ENCODE measurements around the gene DCAF4L1.

The DCAF4L1 gene, protein sequence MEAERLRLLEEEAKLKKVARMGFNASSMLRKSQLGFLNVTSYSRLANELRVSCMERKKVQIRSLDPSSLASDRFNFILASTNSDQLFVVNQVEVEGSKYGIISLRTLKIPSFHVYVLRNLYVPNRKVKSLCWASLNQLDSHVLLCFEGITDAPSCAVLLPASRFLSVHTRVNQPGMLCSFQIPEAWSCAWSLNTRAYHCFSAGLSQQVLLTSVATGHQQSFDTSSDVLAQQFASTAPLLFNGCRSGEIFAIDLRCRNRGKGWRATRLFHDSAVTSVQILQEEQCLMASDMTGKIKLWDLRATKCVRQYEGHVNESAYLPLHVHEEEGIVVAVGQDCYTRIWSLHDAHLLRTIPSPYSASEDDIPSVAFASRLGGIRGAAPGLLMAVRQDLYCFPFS

DNA sequence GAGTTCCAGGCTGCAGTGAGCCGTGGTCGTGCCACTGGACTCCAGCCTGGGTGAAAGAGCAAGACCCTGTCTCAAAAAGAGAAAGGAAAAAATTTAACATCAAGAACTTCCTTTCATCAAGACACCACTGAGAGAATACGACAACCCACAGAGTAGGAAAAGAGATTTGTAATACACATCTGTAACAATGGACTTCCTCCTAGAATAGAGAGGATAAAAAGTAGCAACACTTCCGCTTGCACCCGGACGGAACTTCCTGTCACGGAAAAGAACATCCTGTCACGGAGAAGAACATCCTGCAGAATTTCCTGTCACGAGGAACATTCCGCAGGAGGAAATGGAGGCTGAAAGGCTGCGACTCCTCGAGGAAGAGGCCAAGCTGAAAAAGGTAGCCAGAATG lies at the start of gene DCAF4L1:
TSS of gene DCAF4L1 (plus strand) at position 301 of the 400 bp plus-strand sequence. CDS start at position 338, 37 bp downstream.
- no peak for DNase-seq

DNA sequence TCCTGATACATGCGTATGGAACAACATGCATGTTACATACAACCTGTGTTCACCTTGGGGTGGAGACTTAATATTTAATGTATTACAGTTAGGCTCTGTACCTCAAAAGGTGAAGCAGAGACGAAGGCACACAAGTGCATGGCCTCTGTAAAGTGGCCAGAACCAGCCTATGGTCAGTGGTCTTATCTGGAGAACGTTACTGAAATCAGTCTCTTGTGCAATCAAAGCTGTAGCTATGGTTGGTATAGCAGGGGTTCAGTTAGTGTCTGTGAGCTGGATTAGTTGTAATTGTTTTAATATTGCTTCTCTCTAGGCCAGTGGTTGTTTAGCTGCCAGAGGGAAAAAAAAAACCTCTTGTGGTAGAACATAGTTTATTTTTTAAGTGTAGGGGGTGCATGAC lies 48.6 kb upstream of the DCAF4L1 start:
- no peak for DNase-seq

DNA sequence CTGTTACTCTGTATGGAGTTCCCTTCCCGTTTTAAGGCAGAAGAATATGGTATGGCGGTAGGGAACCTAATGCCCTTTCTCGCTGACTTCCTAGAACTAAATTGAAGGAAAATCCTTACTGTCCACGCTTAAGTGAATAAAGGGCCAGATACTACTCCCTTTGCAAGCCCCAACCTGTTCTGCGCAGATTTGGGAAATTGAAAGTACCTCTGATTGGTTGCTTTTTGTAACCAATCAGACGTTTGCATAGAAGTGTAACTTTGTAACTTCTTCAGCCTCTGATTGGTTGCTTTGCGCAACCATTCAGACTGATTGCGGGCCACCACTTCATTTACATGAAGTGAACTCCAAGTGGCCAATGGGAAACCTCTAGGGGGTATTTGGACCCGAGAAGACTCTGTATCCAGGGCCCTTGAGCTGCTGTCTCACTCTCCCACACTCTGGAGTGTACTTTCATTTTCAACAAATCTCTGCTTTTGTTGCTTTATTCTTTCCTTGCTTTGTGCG lies 47.5 kb upstream of the DCAF4L1 start:
- no peak for DNase-seq

DNA sequence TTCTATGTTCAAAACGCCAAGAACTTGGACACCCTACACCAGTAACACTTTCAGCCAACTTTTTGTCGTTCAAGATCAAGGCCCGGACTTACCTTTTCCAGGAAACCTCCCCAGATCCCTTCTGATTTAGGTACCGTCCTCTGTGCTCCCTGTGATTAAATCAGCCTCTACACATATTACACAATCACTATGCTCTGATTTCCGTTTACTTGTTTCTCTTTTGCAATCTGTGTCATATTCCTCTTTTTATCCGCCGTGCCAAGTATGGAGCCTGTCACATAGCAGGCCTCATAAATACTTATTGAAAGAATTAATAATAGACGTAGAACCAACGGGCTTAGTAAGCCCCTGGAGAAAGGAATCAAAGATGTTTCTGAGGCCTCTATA lies 47.0 kb upstream of the DCAF4L1 start:
- no peak for DNase-seq

DNA sequence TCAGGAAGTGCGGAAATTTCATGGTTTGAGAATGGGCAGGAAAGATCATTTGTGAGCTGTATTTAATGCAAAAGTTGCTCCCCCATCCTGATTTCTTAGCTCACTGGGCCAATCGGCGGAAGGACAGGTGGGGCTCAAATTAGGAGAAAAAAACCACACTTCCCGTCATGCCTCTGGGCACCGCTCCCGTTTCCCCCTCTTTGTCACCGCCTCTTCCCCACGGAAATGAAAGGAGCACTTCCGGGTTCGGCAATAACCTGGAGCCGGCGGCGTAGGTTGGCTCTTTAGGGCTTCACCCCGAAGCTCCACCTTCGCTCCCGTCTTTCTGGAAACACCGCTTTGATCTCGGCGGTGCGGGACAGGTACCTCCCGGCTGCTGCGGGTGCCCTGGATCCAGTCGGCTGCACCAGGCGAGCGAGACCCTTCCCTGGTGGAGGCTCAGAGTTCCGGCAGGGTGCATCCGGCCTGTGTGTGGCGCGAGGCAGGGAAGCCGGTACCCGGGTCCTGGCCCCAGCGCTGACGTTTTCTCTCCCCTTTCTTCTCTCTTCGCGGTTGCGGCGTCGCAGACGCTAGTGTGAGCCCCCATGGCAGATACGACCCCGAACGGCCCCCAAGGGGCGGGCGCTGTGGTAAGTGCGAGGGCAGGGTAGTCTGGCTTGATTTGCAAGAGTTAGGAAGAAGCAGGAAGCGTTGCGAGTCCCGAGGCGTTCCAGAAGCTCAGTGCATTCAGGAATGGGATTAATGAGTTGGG lies 46.5 kb upstream of the DCAF4L1 start, which contains the start of gene TMEM33:
TSS of gene TMEM33 (plus strand) at position 529 of the 751 bp plus-strand sequence. CDS start at position 585, 56 bp downstream.
- DNase-seq = peak; percentile 80

DNA sequence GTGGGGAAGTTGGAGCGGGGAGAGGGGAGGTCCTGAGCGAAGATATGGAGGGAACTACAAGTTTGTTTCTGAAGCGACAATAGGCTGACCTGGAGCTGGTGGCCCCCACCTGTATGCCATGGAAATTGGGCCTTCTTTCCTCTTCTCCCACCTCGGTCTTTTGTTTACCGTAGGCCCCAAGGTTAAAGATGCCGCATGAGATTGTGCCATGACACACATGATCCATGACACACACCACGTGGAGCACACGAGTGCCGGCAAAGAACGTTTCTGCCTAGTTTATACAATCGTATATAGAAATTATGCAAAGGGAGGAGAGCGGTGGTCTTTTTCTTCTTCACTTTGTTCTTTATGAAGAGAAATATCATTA lies 45.9 kb upstream of the DCAF4L1 start:
- no peak for DNase-seq

DNA sequence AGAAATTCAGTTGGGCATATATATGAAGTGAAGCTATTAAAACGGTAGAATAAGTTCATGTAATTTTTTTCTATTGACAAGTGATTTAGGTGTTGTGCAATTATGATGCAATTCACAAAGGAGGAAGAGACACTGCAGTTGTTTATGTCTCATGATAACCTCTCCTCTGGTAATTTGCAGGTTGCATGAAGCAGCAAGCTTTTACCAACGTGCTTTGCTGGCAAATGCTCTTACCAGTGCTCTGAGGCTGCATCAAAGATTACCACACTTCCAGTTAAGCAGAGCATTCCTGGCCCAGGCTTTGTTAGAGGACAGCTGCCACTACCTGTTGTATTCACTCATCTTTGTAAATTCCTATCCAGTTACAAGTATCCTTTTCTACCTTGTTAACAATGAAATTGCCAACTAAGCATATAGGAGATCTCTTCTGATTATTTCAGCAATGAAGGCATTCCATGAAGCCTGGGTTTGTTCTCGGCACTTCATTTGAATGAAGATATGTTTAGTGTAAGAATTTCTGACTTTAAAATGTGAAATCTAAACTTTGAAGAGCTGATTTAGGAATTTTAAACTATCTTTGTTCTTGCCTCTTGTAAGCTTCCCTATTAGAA lies 42.4 kb upstream of the DCAF4L1 start:
- no peak for DNase-seq

DNA sequence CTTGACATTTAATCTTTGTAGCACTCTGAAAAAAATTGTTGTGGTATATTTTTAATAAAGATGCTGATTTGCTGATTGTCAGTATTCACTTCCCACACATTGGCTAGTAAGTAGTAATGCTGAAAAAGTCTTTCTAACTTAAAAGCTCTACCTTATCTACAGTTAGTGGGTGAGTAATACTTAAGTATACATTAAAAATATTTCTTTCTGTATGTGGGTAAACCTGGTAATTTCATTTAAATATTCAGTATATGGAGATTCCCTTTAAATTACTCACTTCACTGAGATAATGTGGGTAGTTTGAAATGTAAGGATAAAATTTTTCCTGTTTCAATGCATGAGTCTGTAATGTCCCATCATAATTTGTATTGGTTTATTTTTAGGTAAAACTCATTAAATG lies 40.7 kb upstream of the DCAF4L1 start:
- no peak for DNase-seq

DNA sequence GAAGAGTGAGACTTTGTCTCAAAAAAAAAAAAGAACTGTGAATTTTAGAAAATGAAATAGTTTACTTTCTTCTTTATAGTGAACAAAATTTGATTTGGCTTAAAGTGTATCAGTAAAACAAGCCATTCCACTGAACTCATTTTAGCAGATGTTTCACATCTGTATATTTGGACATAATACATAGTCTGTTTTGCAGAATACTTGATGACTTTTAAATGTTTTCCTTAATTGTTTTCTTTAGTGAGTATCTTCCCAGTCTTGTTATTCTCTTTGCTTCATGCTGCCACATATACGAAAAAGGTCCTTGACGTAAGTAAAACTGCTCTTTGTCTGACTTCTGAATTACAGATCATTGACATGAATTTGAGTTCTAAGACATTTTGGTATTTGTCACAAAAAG lies 38.0 kb upstream of the DCAF4L1 start:
- DNase-seq = no peak

DNA sequence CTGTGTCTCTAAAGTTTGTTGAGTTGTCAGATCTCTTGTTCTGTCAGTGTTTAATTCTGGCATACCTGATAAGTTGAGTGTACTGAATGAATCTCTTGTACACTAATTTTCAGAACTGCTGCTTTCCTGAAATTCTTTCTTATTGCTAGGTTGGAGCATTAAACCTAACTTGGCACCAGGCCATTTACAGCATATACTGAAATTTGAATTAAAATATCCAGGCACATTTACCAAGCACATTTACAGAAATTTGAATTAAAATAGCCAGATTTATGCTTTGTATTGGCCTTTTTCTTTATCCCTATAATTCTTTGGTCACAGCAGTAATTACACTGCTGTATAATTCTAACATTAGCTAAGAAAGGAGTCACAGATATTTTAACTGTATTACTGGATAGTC lies 37.5 kb upstream of the DCAF4L1 start:
- DNase-seq = no peak

DNA sequence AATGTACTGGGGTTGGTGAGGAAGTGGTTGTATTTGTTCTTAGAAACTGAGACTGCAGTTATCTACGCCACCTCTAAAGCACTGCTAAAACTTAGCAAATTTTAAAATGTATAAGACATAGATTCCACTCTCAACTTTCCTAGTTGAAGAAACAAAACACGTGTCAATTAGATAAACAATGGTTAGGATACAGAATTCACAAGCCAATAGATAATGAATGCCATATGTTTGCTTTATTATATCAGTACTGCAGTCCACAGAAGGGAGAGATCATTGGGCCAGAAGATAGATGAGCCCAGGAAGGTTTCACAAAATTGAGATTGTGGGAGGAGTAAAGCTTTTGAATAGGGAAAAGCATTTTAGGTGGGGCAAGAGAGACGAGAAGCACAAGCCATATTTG lies 32.0 kb upstream of the DCAF4L1 start:
- no peak for DNase-seq

DNA sequence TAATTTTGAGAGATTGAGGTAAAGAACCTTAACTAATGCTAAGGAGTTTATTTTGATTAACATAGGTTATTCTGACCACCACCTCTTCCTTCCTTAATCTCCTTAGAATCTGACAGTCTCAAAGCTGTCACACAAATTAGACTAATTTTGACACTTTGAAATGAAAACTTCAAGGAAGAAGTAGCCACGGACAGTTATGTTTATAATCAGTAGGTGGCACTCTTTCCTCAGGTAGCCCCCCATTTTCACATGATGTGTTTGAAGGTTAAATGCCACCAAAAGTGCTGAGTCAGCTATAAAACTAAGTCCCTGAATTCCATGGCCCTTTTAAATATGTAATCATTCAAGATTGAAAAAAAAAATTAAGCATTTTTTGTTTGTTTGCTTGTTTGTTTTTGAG lies 23.9 kb upstream of the DCAF4L1 start:
- no peak for DNase-seq

DNA sequence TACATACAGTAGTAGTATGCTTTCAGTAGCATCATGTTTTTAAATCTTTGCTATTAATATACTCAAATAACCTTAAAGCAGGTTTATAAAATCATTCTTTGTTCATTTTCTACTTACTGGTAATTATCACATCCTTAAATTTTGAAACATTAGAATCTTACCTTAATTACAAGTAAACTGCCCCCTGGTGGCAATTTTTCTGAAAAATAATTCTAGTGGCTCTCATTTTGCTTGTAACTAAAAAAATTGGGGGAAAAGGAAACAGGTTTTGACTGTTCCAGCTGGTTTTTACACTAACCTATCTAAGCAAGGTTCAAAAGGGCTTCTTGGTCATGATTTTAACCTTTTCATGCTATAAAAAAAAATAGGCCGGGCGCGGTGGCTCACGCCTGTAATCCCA lies 18.5 kb upstream of the DCAF4L1 start:
- no peak for DNase-seq

DNA sequence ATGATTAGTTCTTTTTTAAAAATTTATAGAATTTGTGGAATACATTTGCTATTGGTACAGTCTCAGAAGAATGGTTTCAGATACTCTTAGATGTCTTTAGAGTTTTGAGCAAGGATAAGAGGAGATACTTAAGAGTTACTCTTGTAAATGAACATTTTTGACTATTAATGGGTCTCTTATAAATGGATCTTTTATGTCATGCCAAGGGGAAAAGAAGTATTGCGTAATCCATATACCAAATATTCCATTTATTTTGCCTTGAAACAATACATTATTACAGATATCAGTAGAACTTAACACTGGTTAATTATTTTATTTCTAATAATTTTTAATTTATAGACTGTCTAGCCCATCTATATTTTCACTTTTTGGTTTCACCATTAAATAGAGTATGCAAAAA lies 17.2 kb upstream of the DCAF4L1 start:
- no peak for DNase-seq

DNA sequence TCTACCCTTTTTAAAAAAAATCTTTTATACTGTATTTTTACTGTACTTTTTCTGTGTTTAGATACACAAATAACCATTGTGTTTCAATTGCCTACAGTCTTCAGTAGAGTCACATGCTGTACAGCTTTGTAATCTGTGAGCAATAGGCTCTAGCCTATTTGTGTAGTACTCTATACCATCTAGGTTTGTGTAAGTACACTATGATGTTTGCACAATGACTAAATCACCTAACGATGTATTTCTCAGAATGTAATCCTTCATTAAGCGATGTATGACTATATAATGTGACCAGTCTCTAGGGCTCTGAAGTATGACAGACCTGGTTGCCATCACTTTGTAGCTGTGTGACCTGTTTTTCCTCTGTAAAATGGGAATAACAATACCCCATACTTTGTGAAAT lies 14.2 kb upstream of the DCAF4L1 start:
- DNase-seq = no peak

DNA sequence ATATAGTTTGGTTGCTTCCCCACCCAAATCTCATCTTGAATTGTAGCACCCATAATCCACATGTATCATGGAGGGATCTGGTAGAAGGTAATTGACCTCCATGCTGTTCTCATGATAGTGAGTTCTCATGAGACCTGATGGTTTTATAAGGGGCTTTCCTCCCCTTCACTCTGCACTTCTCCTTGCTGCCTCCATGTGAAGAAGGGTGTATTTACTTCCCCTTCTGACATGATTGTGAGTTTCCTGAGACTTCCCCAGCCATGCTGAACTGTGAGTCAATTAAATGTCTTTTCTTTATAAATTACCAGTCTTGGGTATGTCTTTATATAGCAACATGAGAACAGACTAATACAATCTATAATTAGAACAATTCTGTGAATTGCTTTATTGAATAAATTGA lies 11.9 kb upstream of the DCAF4L1 start:
- DNase-seq = no peak

DNA sequence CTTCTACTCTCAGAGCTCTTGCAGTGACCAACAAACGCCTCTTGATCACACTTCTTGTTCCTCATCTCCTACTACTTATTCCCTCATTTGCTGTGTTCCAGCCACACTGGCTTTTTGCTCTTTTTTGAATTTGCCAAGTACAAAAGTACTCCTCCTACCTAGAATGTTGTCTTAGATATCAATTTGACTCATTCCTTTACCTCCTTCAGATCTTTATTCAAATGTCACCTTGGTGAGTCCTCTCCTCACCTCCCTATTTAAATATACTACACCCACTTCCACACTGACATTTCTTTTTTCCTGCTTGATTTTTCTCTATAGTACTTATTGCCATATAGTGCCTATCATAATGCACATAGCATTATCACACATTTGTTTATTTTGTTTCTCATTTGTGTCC lies 6.2 kb upstream of the DCAF4L1 start:
- no peak for DNase-seq

DNA sequence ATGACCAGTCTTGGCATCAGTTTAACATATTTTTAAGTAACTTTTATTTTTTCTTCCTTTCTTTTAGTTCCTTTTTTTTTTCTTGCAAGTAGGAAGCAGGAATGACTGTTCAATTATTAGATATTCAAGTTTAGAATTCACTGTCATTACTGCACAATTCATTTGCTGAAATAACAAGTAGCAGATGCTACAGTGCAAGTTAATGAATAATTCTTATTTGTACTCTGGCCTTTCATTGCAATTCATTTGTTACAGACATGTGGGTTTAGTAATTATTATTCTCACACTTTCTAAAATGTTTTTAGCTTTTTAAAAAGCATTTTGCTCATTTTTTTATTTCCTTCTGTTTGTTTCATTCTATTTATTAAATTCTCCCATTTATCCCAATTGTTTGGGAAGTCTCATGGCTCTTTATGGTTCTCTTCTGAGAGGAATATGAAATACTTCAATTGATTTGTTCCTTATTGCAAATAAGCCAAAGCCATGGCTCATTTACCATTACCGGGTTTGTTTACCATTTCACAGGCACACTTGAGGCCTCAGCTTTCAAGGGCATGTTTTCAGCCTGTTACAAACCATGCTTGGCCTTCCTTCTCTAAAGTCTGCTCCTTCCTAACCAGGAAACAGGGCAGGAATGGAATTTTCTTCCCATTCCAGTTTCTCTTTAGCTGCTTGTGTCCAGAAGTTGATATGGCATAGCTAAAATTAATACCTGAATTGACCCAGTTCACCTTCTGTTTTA lies 4.6 kb upstream of the DCAF4L1 start:
- DNase-seq = peak; percentile 35

DNA sequence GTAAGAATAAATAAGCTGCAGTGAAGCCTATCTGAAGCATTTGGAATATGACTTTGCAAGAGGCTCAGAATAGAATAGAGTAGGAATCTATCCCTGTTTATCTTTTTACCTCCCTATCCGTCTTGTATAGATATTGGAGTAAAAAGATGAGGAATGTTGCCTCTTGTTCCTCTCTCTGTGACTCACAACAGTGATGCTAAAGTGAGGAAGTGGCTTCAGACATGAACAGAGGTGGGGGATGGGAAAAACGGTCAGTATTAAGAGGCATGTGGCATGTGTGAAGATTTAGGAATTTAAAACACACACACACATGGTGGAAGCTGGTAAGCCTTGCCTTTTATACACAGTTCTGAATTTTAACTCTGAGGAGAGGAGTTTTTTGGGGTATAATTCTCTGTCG lies 3.8 kb upstream of the DCAF4L1 start:
- DNase-seq = no peak

DNA sequence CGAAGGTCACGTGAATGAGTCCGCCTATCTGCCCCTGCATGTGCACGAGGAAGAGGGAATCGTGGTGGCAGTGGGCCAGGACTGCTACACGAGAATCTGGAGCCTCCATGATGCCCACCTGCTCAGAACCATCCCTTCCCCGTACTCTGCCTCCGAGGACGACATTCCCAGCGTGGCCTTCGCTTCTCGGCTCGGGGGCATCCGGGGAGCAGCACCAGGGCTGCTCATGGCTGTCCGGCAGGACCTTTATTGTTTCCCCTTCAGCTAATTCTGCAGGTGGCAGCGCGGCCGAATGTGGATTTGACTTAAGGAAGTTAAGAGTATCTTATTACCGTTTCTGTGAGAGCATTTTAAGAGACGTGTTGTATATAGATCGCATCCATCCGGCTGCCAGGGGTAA lies 1.2 kb downstream of the DCAF4L1 start:
- DNase-seq = no peak

DNA sequence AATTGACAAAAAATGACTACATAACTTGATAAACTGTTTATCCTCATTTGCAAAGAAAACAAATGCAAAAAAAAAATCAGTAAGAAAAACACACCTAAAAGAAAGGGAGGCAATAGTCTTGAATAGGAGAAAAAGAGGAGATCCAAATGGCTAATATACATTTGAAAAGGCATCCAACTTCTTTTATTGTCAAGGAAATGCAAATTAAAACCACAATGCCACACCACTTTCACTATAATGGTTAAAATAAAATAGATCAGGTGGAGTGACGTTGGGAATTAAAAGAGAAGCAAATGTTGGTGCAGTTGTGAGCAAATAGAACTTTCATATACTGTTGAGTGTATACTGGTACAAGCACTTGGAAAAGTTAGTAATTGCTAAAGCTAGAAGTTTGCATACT lies 3.6 kb downstream of the DCAF4L1 start:
- DNase-seq = no peak

DNA sequence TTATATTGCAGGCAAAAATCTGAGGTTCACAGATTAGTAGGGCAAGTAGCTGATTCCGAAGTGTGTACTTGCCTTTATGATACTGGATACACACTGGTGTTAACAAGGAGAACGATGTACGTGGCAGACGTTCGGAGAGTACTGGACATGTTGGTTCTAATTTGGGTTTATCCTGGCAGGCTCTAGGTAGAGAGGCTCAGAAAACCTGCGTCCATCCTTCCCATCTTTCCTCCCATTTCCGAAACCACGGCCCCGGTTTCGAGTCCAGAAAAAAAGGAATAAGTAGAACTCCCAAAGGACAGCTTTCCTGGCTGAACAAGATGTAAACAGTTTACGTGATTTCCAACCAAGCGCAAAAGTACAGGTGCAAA lies 8.4 kb downstream of the DCAF4L1 start:
- DNase-seq = peak; percentile 25

Measured in NCI-H345 (cell line).